Transverse colon (tissue), 4 donors: ENCODE data around the gene PTRH1. TPM values are rescaled to one million over a fixed set of nuclear protein-coding genes. Genes with fewer than 3 reads are reported as not detected.

Experiments used
- DNase-seq: peaks from one replicate; pipeline ENCODE4 v3.0.0-alpha.2; 2019
- H3K27ac ChIP-seq, 4 donors: fragments of 200-600 bp; sonication (generic); 2 replicates each; pipeline ENCODE4 v1.5.1; 2016 to 2018; ENCODE audit warnings: inconsistent platforms in 4 of 4
- H3K27me3 ChIP-seq: fragments of 200-600 bp; sonication (generic); 2 replicates; pipeline ENCODE4 v1.5.1; 2017; ENCODE audit warnings: inconsistent platforms
- H3K36me3 ChIP-seq, 4 donors: fragments of 200-600 bp; sonication (generic); 2 replicates each; pipeline ENCODE4 v1.5.1; 2017 to 2019; ENCODE audit warnings: inconsistent platforms in 4 of 4
- H3K4me1 ChIP-seq, 4 donors: fragments of 200-600 bp; sonication (generic); 2 replicates each; pipeline ENCODE4 v1.5.1; 2017 to 2020; ENCODE audit warnings: inconsistent platforms in 4 of 4
- H3K4me3 ChIP-seq, 4 donors: fragments of 200-600 bp; sonication (generic); 1 replicate in 1 of 4; 2 replicates in 3 of 4; pipeline versions ENCODE4 v1.5.1 to v1.6.1; 2017 to 2019; ENCODE audit warnings: inconsistent platforms in 4 of 4
- H3K9me3 ChIP-seq, 2 donors: fragments of 200-600 bp; sonication (generic); 2 replicates each; pipeline ENCODE4 v1.5.1; 2017 to 2019; ENCODE audit warnings: inconsistent platforms in 2 of 2
- EP300 ChIP-seq: sonication (generic); formaldehyde crosslinking; IDR thresholded peaks from one replicate; pipeline ENCODE4 v1.6.1; 2017; ENCODE audit warnings: antibody characterized with exemption, low read depth
- POLR2A ChIP-seq: fragments of 450-650 bp; IDR thresholded peaks from one replicate; pipeline ENCODE4 v1.6.1; 2016; ENCODE audit warnings: antibody characterized with exemption, mild to moderate bottlenecking, moderate library complexity
- POLR2AphosphoS5 ChIP-seq, 3 donors: sonication (generic); formaldehyde crosslinking; IDR thresholded peaks; one replicate each; pipeline ENCODE4 v1.6.1; 2016; ENCODE audit warnings: antibody characterized with exemption in 3 of 3
- WGBS, 2 donors: methylation state at CpG; one replicate each; pipeline ENCODE4 v1.1.5; 2018; ENCODE audit warnings: low coverage in 1 of 2; 5-methylcytosine and 5-hydroxymethylcytosine counted together
- in situ Hi-C, 4 donors: fragments of 200-750 bp; cut with MboI; loops; one replicate each; pipeline versions ENCODE4 v1.15.0 to v1.15.1; 2017; ENCODE audit warnings: low sequenced_read_pairs in 3 of 4, low pct_ligation_motif_present in 1 of 4, low pct_unique_long_range_greater_than_20kb in 1 of 4
- intact Hi-C: fragments of 100-400 bp; cut with DNase I; formaldehyde crosslinking; loops from one replicate; pipeline ENCODE4 v1.15.1; 2023; ENCODE audit warnings: low total_unique reads
- total RNA-seq, 4 donors: library from RNA; depleted of rRNA; stranded (reverse); fragments of >200 nt; gene quantifications; one replicate each; pipeline ENCODE4 v1.1.0, GENCODE V29; 2016
- TF ChIP-seq, protein P1 (sequence below), 5 experiments: fragments of 200-600 bp in 3 of 5; fragments of 450-650 bp in 2 of 5; sonication (generic) in 3 of 5; IDR thresholded peaks; 1 replicate in 2 of 5; 2 replicates in 3 of 5; pipeline ENCODE4 v1.5.1; 2016 to 2017; ENCODE audit warnings: antibody characterized with exemption in 5 of 5, inconsistent platforms in 3 of 5, mild to moderate bottlenecking in 2 of 5, moderate library complexity in 1 of 5

Gene PTRH1
- total RNA-seq, 4 donors from 2014 or later = 2.4 to 9.7 (median 6.2) TPM

DNA sequence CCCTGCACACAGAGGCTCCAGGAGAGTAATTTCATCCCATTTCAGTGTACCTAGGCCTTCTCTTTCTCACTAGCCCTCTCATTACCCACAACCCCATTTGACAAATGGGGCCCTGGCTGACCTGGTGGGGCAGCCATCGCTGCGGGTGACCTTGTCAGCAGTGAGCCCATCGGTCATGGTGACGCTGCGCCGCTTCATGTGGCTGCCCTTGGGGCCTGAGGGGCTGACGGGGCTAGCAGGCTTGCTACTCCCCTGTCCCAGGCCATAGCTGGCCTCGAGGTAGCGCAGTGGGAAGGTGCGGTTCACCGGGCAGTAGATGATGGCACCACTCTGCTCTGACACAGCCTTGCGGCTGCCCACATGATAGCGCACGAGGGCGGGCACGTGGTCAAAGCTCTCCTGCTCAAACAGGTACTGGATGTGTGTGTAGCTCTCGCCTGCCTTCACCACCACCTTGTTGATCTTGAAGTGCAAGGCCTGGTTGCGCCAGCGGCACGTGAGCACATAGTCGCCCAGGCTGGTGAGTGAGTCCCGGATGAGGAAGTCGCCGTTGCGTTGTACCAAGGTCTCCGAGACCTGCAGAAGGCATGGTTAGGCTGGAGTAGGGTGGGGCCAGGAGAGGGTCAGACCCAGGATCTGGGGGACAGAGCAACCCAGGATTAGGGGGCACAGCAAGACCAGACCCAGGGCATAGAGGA is 33.8 kb upstream of the PTRH1 start:
- in situ Hi-C loops = loop anchor here in 2 of 4 donors (25.0 kb wide), 2 partner anchors 162 to 237 kb away; no protein-coding TSS in a partner anchor
- no peak overlapping the region for H3K27ac ChIP-seq
- 96% methylated on average over 26 of the region's 26 CpGs; no CpG with 5 or more reads in 1 of the 2 donors for WGBS, 2 donors
- TF ChIP-seq POLR2AphosphoS5 (IDR thresholded peaks at IDR 0.05) (no peak), POLR2A (no peak), EP300 (no peak)
- TF ChIP-seq, protein P1, sequence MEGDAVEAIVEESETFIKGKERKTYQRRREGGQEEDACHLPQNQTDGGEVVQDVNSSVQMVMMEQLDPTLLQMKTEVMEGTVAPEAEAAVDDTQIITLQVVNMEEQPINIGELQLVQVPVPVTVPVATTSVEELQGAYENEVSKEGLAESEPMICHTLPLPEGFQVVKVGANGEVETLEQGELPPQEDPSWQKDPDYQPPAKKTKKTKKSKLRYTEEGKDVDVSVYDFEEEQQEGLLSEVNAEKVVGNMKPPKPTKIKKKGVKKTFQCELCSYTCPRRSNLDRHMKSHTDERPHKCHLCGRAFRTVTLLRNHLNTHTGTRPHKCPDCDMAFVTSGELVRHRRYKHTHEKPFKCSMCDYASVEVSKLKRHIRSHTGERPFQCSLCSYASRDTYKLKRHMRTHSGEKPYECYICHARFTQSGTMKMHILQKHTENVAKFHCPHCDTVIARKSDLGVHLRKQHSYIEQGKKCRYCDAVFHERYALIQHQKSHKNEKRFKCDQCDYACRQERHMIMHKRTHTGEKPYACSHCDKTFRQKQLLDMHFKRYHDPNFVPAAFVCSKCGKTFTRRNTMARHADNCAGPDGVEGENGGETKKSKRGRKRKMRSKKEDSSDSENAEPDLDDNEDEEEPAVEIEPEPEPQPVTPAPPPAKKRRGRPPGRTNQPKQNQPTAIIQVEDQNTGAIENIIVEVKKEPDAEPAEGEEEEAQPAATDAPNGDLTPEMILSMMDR (IDR thresholded peaks at IDR 0.05) = no peak
- no peaks in the 10 kb centered on the region for H3K4me1 ChIP-seq
- H3K4me3 ChIP-seq = no peak overlapping the region
- H3K36me3 ChIP-seq = no peaks in the 10 kb centered on the region
- intact Hi-C loops = no loop called here
- H3K9me3 ChIP-seq = no peaks in the 10 kb centered on the region
- peaks cover 37% of the 10 kb centered on the region for H3K27me3 ChIP-seq
- DNase-seq = no peak

DNA sequence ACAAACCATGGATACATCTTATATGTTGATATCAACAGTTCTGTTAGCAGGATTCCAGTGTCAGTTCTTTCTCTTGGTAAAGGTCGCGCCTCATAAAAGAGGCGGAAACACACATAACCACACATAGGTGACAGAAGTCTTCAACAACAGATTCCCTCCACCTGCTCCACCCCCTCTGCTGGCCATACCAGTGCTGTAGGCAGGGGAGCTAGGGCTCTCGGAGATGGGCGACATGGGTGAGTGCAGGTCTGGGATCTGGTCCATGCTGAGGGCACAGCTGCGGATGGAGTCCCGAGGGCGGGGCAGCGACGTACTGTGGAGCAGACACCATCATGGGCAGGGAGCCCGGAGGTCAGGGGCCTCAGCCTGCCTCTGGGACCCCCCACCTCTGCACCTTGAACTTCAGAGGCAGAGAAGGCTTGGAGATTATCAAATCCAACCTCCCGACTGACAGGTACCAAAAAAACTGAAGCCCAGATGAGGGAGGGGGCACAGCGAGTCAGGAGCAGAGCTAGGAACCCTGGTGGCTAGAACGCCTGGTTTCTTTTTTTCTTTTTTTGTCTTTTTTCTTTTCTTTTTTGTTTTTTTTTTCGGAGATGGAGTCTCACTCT is 31.6 kb upstream of the PTRH1 start:
- Histone ChIP-seq H3K4me3 (no peak overlapping the region), H3K4me1 (no peaks in the 10 kb centered on the region), H3K9me3 (no peaks in the 10 kb centered on the region), H3K27me3 (peaks cover 34% of the 10 kb centered on the region), H3K36me3 (no peaks in the 10 kb centered on the region), H3K27ac (no peak overlapping the region)
- TF ChIP-seq EP300 (no peak), POLR2AphosphoS5 (IDR thresholded peaks at IDR 0.05) (no peak), POLR2A (no peak)
- TF ChIP-seq, protein P1 (IDR thresholded peaks at IDR 0.05) = no peak
- DNase-seq = no peak
- 63 to 73% methylated on average over 8 to 15 of the region's 15 CpGs for WGBS, 2 donors
- intact Hi-C loops (no loop called here), in situ Hi-C loops (loop anchor here in 2 of 4 donors (25.0 kb wide), 2 partner anchors 160 to 235 kb away; no protein-coding TSS in a partner anchor)

DNA sequence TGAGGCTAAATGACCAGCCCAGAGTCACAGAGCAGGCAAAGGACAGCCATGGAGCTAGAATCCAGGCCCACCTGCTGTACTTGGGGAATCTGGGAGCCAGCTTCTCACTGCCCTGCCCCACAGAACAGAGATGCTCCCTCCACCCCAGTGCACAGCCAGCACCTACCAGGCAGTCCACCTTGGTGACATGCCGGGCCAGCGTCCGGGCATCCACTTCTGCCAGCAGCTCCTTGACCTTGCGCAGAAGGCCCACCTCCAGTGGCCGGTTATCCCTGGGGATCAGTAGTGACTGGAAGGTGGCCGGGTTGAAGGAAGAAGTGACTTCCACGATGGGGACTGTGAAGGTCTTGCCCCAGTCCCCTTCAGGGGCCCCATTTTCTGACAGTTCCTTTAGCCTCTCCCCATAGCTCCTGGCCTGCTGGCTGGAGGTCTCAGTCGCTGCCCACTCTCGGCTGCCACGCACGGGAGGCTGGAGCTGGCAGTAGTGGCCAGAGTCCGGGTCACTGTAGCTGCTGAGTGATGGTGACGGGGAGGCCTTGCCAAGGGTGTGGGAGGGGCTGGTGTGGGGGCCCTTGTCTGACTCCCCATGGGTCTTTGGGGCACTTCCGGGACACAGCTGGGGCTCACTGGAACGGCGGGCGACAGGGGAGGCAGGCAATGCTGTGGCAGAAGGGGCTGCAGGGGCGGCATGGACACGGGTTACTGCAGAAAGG is 29.1 kb upstream of the PTRH1 start:
- in situ Hi-C loops = loop anchor here in 2 of 4 donors (25.0 kb wide), 2 partner anchors 157 to 232 kb away; no protein-coding TSS in a partner anchor
- TF ChIP-seq, protein P1 (IDR thresholded peaks at IDR 0.05) = no peak
- TF ChIP-seq POLR2AphosphoS5 (IDR thresholded peaks at IDR 0.05) = no peak
- TF ChIP-seq EP300 = no peak
- TF ChIP-seq POLR2A = no peak
- peaks cover 34% of the 10 kb centered on the region for H3K27me3 ChIP-seq
- H3K9me3 ChIP-seq = no peaks in the 10 kb centered on the region
- 88% methylated on average over 19 of the region's 19 CpGs; no CpG with 5 or more reads in 1 of the 2 donors for WGBS, 2 donors
- H3K4me3 ChIP-seq = no peak overlapping the region
- DNase-seq = no peak
- H3K4me1 ChIP-seq = peaks cover 0 to 11% (median 9%) of the 10 kb centered on the region in 4 donors
- no peaks in the 10 kb centered on the region for H3K36me3 ChIP-seq
- H3K27ac ChIP-seq = no peak overlapping the region
- intact Hi-C loops = no loop called here
